ENCODE results near the gene TBC1D14.

GRCh38 chr4:7027913-7028312 is 118.3 kb downstream of the TBC1D14 start:
- TF ChIP-seq CTCF (IDR thresholded peaks at IDR 0.05) (no peak), MEF2A (IDR thresholded peaks at IDR 0.05; ENCODE audit: borderline replicate concordance, low read depth) (no peak), PBX3 (IDR thresholded peaks at IDR 0.05) (no peak)
